GM18508 (cell line): Measurements from ENCODE around the gene SLC39A6.
"Not testable (repeated sequence)": the region's sequence is repeated elsewhere in the genome, so short reads cannot be mapped to it uniquely, and the experiment has no call there.

Experiments
- ATAC-seq: cut with Tn5 transposase; IDR thresholded peaks from one replicate; pipeline ENCODE4 v1.9.1; 2021; ENCODE audit warnings: moderate number of reproducible peaks; ENCODE audit not compliant: insufficient read depth, unreplicated experiment

Gene SLC39A6

GRCh38 chr18:36108196-36108595 is 20.9 kb downstream of the SLC39A6 start:
- ATAC-seq = no peak

GRCh38 chr18:36107477-36107876 is 21.7 kb downstream of the SLC39A6 start:
- no peak for ATAC-seq

GRCh38 chr18:36104749-36105148 is 24.4 kb downstream of the SLC39A6 start:
- no peak for ATAC-seq

GRCh38 chr18:36101943-36102342 is 27.2 kb downstream of the SLC39A6 start:
- ATAC-seq = no peak

- no peak for ATAC-seq
Observed at GRCh38 chr18:36099311-36099710, 29.8 kb downstream of the SLC39A6 start.

- no peak for ATAC-seq
Observed at GRCh38 chr18:36096955-36097354, 32.2 kb downstream of the SLC39A6 start.

- no peak for ATAC-seq
Observed at GRCh38 chr18:36095936-36096519, 33.1 kb downstream of the SLC39A6 start.

- ATAC-seq = no peak
Observed at GRCh38 chr18:36094431-36094830, 34.7 kb downstream of the SLC39A6 start.

GRCh38 chr18:36092116-36092515 is 37.0 kb downstream of the SLC39A6 start:
- ATAC-seq = not testable (repeated sequence)

- no peak for ATAC-seq
Observed at GRCh38 chr18:36089001-36089400, 40.1 kb downstream of the SLC39A6 start.

- no peak for ATAC-seq
Observed at GRCh38 chr18:36088256-36088655, 40.9 kb downstream of the SLC39A6 start.

GRCh38 chr18:36086186-36086585 is 43.0 kb downstream of the SLC39A6 start:
- ATAC-seq = no peak

- no peak for ATAC-seq
Observed at GRCh38 chr18:36085195-36085594, 43.9 kb downstream of the SLC39A6 start.

- ATAC-seq = no peak
Observed at GRCh38 chr18:36083729-36084128, 45.4 kb downstream of the SLC39A6 start.

GRCh38 chr18:36081118-36081517 is 48.0 kb downstream of the SLC39A6 start:
- not testable (repeated sequence) for ATAC-seq

GRCh38 chr18:36078751-36079529 is 50.2 kb downstream of the SLC39A6 start:
- no peak for ATAC-seq

GRCh38 chr18:36077764-36078163 is 51.4 kb downstream of the SLC39A6 start:
- not testable (repeated sequence) for ATAC-seq

- no peak for ATAC-seq
Observed at GRCh38 chr18:36075862-36076587, 53.1 kb downstream of the SLC39A6 start.

- ATAC-seq = no peak
Observed at GRCh38 chr18:36074435-36074834, 54.7 kb downstream of the SLC39A6 start.

- ATAC-seq = no peak
Observed at GRCh38 chr18:36073676-36074075, 55.5 kb downstream of the SLC39A6 start.

GRCh38 chr18:36072406-36072805 is 56.7 kb downstream of the SLC39A6 start:
- ATAC-seq = not testable (repeated sequence)
